ENCODE measurements around the gene STARD5. TPM values are rescaled to one million over a fixed set of nuclear protein-coding genes. Genes with fewer than 3 reads are reported as not detected.

Gene STARD5
- total RNA-seq, 3 donors from 2014 or later = 16.6 to 38.9 (median 33.4) TPM

DNA sequence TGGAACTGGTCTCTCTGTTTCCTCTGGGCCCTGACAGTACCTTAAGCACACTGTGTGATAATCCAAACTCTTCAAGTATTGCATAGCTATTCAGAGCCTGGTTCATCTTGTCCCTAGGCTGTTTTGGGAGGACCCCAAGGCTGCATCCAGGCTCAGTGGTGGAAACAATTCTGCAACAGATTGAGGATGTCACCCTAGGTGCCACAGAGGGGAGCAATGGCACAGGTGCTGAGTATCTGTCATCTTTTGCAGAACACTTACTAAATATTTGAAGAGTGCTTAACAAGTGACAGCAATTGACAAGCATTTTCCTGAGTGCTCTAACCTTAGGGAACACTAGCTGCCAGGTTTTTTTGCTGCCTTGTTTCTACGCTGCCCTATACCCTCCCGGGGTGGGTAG, 27.8 kb downstream of the STARD5 start:
- no peak for TF ChIP-seq CTCF (IDR thresholded peaks at IDR 0.05)
- intact Hi-C loops (cut with DNase I, micrococcal nuclease) = no loop called here
- Histone ChIP-seq H3K36me3 (ENCODE audit: low read depth) (no peaks in the 10 kb centered on the region), H3K4me3 (no peak overlapping the region), H3K9me3 (no peaks in the 10 kb centered on the region), H3K4me1 (ENCODE audit: low read depth) (no peaks in the 10 kb centered on the region)
- no peak for DNase-seq
- ATAC-seq = no peak

GRCh38 chr15:81295486-81296121, 28.3 kb downstream of the STARD5 start:
- no peak overlapping the region for H3K4me3 ChIP-seq
- no peaks in the 10 kb centered on the region for H3K4me1 ChIP-seq (ENCODE audit: low read depth)
- intact Hi-C loops (cut with DNase I, micrococcal nuclease) = no loop called here
- DNase-seq (no peak), ATAC-seq (no peak)
- no peak for TF ChIP-seq CTCF (IDR thresholded peaks at IDR 0.05)
- H3K36me3 ChIP-seq (ENCODE audit: low read depth) = no peaks in the 10 kb centered on the region
- H3K9me3 ChIP-seq = no peaks in the 10 kb centered on the region

GRCh38 chr15:81294516-81294880, 29.4 kb downstream of the STARD5 start:
- ATAC-seq (peak; percentile 53), DNase-seq (peak in 1 of 3 donors; percentile 48)
- Histone ChIP-seq H3K36me3 (ENCODE audit: low read depth) (no peaks in the 10 kb centered on the region), H3K9me3 (no peaks in the 10 kb centered on the region), H3K4me3 (no peak overlapping the region), H3K4me1 (ENCODE audit: low read depth) (no peaks in the 10 kb centered on the region)
- intact Hi-C loops (cut with DNase I, micrococcal nuclease) = no loop called here
- no peak for TF ChIP-seq CTCF (IDR thresholded peaks at IDR 0.05)

- H3K36me3 ChIP-seq (ENCODE audit: low read depth) = no peaks in the 10 kb centered on the region
- DNase-seq (peak; percentile 46 to 73 (median 60)), ATAC-seq (peak; percentile 69)
- H3K4me1 ChIP-seq (ENCODE audit: low read depth) = no peaks in the 10 kb centered on the region
- no peak overlapping the region for H3K4me3 ChIP-seq
- intact Hi-C loops (cut with DNase I, micrococcal nuclease) = no loop called here
- no peaks in the 10 kb centered on the region for H3K9me3 ChIP-seq
- TF ChIP-seq CTCF (IDR thresholded peaks at IDR 0.05) = no peak
These were observed 30.0 kb downstream of the STARD5 start for GRCh38 chr15:81293728-81294515.

GRCh38 chr15:81292523-81293001, 31.4 kb downstream of the STARD5 start:
- Histone ChIP-seq H3K4me3 (no peak overlapping the region), H3K9me3 (no peaks in the 10 kb centered on the region), H3K4me1 (ENCODE audit: low read depth) (no peaks in the 10 kb centered on the region), H3K36me3 (ENCODE audit: low read depth) (no peaks in the 10 kb centered on the region)
- intact Hi-C loops (cut with DNase I, micrococcal nuclease) = no loop called here
- ATAC-seq (peak; percentile 42), DNase-seq (peak in 2 of 3 donors; percentile 29 to 84)
- TF ChIP-seq CTCF (IDR thresholded peaks at IDR 0.05) = no peak

Measured in mucosa of descending colon (tissue), 3 donors.